GM19324 (cell line): ENCODE results near the gene FBXO5.
A peak's percentile ranks its signal among the peaks of the same experiment; 100 is the strongest.

Experiments
- ATAC-seq: cut with Tn5 transposase; IDR thresholded peaks from one replicate; pipeline ENCODE4 v1.9.1; 2021; ENCODE audit warnings: mild to moderate bottlenecking, moderate library complexity; ENCODE audit not compliant: unreplicated experiment, low FRiP score

FBXO5 gene

GRCh38 chr6:152952866-152953509 lies 29.9 kb downstream of the FBXO5 start:
- no peak for ATAC-seq

DNA sequence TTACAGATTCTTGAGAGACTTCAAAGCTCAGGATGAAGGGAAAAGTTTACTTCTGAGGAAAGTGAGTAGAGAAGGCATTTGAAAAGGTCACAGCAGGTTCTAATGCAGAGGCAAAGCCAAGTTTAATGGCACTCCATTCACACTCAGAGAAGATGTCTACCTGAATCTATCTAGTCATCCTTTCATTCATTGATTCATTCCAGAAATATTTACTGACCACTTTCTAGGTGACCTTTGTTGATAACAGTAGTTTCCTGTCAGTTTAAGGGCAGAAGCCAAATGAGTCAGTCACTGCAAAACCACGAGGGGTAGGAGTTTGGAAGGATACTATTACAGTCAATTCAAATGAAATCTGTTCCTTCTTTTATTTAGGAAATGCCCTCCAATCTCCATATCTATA lies 30.8 kb downstream of the FBXO5 start:
- ATAC-seq = no peak

DNA sequence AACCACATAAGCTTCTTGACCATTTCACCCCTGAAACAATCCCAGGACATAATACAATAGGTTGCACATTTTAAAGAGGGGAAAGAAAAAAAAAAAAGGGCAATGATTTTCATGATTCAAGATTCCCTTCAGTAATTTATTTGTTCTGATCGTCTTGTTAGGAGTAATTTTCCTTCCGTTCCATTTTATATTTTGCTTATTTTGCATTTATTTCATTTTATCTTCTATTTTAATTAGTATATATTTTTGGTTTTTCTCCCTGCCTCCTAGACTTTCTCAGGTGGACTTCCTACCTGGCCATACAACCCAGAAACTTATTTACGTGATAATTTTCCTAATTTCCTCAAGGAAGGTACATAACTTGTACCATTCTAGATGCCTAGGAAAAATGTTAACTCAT lies 32.6 kb downstream of the FBXO5 start:
- no peak for ATAC-seq

GRCh38 chr6:152948150-152948768 lies 34.6 kb downstream of the FBXO5 start:
- ATAC-seq = peak; percentile 82

GRCh38 chr6:152946995-152947394 lies 35.8 kb downstream of the FBXO5 start:
- no peak for ATAC-seq

GRCh38 chr6:152946484-152946883 lies 36.4 kb downstream of the FBXO5 start:
- ATAC-seq = no peak

GRCh38 chr6:152943260-152943897 lies 39.5 kb downstream of the FBXO5 start:
- ATAC-seq = no peak

DNA sequence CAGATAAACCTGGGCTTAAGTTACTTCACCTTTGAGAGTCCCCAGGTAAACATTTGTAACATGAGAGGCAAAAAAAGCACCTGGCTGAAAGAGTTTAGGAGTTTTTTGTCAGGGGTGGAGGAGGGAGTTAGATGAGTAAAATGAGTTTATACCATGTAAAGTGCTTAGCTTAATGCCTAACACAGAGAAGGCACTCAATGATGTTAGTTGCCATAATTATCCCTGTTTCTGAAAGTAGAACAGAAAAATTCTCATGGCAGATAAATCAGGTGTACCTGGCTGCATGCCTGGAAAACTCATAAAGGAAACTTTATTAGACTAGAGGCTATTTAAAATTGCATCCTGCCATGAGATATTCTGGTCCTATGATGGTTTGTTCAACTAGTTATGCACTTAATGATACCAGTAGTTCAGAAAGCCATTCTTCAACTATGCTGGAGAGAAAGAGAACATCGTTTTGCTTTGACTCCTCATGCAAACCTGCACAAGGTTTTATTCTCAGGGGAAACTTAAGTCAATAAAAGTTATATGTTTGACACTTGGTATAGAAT lies 40.4 kb downstream of the FBXO5 start:
- ATAC-seq = no peak

- ATAC-seq = no peak
Observed at GRCh38 chr6:152941746-152942145, 41.1 kb downstream of the FBXO5 start.

GRCh38 chr6:152932865-152933264 lies 50.0 kb downstream of the FBXO5 start:
- no peak for ATAC-seq

- no peak for ATAC-seq
Observed at GRCh38 chr6:152922706-152923105, 60.1 kb downstream of the FBXO5 start.
